GM06990 (cell line): ENCODE measurements around the gene ATG13.

Experiments
- DNase-seq: peaks from one replicate; pipeline ENCODE4 v3.0.0-alpha.2; 2011; ENCODE audit not compliant: insufficient read length; ENCODE audit errors: extremely low read depth
- H3K27me3 ChIP-seq: replicated peaks from 2 replicates; pipeline ENCODE4 v1.6.0; 2011; ENCODE audit warnings: low read length; ENCODE audit not compliant: control insufficient read depth, insufficient read depth
- H3K36me3 ChIP-seq: 2 replicates; pipeline ENCODE4 v1.5.1; 2011; ENCODE audit warnings: low read length; ENCODE audit not compliant: control insufficient read depth, insufficient read depth
- H3K4me3 ChIP-seq: replicated peaks from 2 replicates; pipeline ENCODE4 v1.5.1; 2011; ENCODE audit warnings: low read depth, mild to moderate bottlenecking, control low read depth, low read length
- TF ChIP-seq, protein P1 (sequence below): IDR thresholded peaks from 2 replicates; pipeline ENCODE4 v1.5.1; 2011; ENCODE audit warnings: low read length, control low read depth, mild to moderate bottlenecking, inconsistent platforms; ENCODE audit not compliant: insufficient read depth, poor library complexity, severe bottlenecking

Gene ATG13

GRCh38 chr11:46677991-46678740 is 60.8 kb downstream of the ATG13 start:
- H3K27me3 ChIP-seq, result no peaks in the 10 kb centered on the region
- H3K4me3 ChIP-seq, result no peak overlapping the region
- peaks cover 25% of the 10 kb centered on the region for H3K36me3 ChIP-seq
- TF ChIP-seq, protein P1, sequence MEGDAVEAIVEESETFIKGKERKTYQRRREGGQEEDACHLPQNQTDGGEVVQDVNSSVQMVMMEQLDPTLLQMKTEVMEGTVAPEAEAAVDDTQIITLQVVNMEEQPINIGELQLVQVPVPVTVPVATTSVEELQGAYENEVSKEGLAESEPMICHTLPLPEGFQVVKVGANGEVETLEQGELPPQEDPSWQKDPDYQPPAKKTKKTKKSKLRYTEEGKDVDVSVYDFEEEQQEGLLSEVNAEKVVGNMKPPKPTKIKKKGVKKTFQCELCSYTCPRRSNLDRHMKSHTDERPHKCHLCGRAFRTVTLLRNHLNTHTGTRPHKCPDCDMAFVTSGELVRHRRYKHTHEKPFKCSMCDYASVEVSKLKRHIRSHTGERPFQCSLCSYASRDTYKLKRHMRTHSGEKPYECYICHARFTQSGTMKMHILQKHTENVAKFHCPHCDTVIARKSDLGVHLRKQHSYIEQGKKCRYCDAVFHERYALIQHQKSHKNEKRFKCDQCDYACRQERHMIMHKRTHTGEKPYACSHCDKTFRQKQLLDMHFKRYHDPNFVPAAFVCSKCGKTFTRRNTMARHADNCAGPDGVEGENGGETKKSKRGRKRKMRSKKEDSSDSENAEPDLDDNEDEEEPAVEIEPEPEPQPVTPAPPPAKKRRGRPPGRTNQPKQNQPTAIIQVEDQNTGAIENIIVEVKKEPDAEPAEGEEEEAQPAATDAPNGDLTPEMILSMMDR, result no peak
- no peak for DNase-seq

GRCh38 chr11:46678741-46679130 is 61.4 kb downstream of the ATG13 start:
- H3K36me3 ChIP-seq, result peaks cover 21% of the 10 kb centered on the region
- no peak for DNase-seq
- TF ChIP-seq, protein P1, result no peak
- no peaks in the 10 kb centered on the region for H3K27me3 ChIP-seq
- H3K4me3 ChIP-seq, result no peak overlapping the region

- no peak for DNase-seq
- Histone ChIP-seq H3K36me3 (peaks cover 18% of the 10 kb centered on the region), H3K4me3 (no peak overlapping the region), H3K27me3 (no peaks in the 10 kb centered on the region)
- TF ChIP-seq, protein P1, result no peak
Observed at GRCh38 chr11:46679241-46680163, 62.1 kb downstream of the ATG13 start.

- H3K27me3 ChIP-seq, result no peaks in the 10 kb centered on the region
- TF ChIP-seq, protein P1, result no peak
- peaks cover 18% of the 10 kb centered on the region for H3K36me3 ChIP-seq
- H3K4me3 ChIP-seq, result no peak overlapping the region
- no peak for DNase-seq
Observed at GRCh38 chr11:46680164-46680760, 62.9 kb downstream of the ATG13 start.

- no peaks in the 10 kb centered on the region for H3K27me3 ChIP-seq
- TF ChIP-seq, protein P1, result no peak
- DNase-seq, result no peak
- H3K4me3 ChIP-seq, result no peak overlapping the region
- peaks cover 18% of the 10 kb centered on the region for H3K36me3 ChIP-seq
Observed at GRCh38 chr11:46680815-46681214, 63.5 kb downstream of the ATG13 start.
